ENCODE measurements around the gene NEO1.

NEO1 gene

DNA sequence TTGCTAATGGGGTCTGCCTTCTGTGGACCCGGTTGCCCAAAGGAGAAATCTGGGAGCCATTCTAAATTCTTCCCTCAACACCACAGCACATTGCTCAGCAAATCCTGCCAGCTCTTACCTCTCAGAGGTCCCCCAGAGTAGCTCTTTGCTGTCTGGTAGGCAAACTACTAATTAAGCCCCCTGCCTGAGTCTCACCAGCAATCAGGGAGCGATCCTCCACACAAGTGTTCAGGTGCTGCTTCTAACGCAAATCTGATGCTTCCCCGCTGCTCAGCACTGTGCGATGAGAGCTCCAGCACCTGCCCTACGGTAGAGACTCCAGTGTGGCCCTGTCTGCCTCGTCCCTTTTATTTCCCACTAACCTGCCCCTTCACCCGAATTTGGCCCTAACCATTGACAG lies 256.0 kb downstream of the NEO1 start:
- no peak for DNase-seq (ENCODE audit: low read depth)

DNA sequence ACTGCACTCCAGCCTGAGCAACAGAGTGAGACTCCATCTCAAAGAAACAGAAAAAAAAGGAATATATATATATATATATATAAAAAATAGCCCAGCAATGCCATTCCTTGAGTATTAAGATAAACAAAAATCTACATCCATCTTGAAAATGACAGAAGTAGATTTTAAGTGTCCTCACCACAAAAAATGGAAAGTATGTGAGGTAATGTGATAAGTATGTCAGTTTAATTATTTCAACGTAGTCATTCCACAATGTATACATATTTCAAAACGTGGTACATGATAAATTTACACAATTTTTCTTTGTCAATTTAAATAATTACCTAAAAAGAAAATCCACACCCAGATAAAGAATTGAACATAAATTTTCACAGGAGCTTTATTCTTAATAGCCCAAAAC lies 261.6 kb downstream of the NEO1 start:
- peak; percentile 7 for DNase-seq (ENCODE audit: low read depth)

DNA sequence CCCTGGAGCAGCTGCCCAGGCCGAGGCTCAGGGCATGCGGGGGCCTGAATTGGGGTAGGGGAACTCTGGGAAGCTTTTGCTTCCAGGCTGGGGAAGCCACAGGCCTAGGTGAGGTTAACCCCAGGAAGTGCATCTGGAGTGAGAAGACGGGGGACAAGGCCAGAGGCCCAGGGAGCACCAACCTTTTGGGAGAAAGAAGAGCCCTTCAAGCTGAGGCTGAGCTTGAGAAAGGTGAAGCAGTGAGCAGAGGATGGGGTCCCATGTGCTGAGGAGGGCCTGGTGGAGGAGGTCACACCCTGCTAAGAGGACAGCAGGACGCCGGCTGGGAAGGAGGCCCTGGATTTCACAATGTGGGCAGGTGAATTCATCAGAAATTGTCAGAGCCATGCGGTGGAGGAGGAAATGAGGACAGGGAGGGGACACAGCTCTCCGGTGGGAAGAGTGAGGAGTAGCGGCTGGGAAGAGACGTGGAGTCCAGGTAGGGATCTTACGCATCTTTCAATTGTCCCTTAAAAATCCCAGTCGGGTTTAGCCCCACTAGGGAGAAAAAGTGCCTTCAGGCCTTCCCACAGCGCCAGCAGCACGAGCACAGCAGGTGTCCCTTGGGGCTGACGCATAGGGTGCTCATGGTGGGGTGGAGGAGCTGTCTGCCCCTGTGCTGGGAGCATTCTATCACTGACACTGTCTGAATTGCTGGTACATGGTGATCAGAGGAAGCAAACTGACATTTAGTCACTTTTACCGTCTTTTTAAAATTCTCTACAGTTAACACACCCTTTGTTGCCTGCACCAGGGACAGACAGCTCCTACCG lies 265.6 kb downstream of the NEO1 start:
- DNase-seq (ENCODE audit: low read depth) = no peak

DNA sequence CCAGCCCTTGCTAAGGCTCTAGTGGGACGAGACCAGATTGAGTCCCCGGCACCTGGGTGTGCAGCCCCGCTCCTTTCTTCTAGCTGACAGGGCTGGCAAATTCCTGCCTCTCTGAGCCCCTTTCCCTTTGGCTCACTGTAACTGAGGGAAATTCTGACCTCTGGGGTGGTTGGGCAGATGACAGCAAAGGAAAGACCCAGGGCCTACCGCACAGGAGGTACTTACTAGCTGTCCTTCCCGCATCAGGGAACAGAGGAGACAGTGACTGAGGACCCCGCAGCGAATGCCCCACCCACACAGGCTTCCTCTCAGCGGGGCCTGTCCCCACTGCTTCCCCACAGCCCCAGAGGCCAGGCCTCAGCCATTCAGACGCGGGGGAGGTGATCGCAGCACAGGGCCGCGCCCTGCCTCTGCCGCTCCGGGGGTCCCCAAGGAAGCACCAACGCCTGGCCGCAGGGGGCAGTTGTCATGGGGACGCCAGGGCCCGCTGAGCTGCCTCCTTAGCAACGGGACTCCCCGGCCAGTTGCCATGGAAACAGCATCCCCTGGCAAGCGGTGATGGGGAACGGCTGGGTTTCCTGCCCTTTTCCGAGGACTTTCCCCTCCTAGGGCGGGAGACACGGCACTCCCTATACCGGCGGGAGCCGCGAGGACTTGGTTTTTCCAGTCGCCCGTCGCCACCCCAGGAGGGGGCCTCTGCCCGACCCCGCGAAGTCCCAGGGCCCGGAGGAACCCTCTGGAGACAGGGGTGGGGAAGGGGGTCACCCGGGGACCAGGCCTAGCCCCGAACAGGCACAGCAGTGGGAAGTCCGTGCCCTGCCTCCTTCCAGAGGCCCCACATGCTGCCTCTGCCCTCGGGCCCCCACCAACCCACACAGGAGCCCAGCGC lies 266.4 kb downstream of the NEO1 start:
- DNase-seq (ENCODE audit: low read depth) = no peak

DNA sequence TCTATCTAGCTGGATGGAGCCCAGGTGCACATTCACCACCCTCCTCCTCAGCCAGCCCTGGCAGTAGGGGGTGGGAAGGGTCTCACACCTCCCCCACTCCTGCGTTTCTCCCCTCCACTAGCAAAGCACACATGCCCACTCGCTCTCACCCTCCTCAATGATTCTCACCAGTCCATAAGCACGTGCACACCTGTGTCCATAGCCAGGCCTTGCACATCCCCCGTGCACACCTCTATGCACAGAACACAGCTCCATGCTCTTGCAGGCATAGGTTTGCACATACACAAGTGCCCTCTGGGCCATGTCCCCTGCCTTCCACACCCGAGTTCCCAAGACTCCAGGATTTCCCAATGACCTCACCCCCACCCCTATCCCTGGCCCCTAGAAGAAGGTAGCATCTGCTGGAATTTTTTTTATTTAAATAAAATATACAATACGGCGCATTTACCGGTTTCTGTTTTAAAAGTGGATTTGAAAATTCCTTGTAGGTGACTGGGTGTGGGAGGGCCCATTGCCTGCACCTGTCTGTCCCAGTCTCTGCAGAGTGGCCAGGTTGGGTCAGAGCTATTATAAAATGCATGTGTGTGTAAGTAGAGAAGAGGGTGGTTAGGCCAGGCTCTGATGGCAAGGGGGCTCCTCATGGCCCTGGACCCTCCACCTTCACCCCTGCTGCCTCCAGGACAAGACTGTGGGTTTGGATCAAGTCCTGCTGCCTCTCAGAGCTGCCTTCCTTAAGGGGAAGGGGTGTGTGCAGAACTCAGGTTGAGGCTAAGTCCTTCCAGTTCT lies 267.4 kb downstream of the NEO1 start:
- DNase-seq (ENCODE audit: low read depth) = no peak

DNA sequence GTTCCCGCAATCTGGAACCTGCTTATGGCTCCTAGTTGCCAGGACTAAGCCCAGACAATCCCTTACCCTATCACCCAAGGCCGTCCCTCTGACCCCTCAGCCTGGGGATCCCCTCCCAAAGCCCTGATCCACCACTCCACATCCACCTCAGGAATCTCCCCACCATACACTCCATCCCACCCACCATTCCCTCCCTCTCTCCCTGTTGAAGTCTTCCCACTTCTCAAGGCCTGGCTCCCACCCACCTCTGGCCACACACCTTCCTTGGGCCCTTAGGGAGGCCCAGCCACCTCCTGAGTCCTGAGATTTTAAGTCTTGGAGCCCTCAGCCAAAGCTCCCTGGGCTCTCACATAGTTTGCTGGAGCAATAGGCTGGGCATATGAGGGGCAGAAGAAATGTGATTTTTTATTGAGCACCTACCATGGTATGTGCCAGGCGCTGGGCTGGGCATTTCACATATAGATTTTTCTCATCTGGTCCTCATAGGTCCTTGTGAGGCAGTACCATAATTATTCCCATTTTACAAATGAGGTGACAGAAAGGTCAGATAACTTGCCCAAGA lies 268.4 kb downstream of the NEO1 start:
- no peak for DNase-seq (ENCODE audit: low read depth)

DNA sequence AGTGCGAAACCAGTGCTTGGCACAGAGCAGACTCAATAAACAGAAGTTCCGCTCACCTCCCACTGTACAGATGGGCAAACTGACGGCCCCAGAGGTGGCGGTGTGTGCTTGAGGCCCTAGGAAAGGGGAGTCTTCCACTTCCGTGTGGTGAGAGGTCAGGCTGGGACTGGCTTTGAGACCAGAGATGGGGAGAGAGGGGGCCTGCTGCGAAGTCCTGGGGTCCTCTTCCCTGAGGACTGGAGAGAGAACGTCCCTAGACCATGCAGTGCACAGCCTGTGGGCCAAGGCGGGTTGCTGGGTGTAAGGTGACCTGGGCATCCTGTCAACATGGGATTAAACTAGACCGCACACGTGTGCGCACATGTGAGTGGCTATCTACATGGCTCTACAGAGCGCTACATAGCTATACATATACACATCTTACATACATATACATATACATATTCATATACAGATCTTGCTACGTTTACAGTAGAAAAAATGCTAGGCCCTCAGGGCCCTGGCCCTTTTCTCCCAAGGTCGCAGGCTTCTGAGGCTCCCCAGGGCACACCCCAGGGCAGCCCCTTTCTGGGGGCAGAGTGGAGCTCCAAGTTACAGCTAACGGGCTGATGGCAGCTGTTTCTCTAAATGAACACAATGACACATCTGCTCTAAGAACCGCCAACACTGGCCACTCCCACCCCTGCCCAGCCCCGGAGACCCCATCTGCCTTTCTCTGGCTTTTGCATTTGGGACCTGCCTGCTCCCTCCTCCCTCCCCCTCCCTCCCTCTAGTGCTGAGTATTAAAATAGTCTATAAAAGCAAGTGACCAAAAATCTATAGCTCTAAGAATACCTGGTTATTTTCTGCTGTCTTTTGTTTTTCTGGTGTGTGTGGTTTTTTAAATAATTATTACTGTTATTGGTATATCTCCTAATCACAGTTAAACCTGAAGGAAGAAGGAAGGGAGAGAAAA lies 269.5 kb downstream of the NEO1 start:
- DNase-seq (ENCODE audit: low read depth) = no peak

DNA sequence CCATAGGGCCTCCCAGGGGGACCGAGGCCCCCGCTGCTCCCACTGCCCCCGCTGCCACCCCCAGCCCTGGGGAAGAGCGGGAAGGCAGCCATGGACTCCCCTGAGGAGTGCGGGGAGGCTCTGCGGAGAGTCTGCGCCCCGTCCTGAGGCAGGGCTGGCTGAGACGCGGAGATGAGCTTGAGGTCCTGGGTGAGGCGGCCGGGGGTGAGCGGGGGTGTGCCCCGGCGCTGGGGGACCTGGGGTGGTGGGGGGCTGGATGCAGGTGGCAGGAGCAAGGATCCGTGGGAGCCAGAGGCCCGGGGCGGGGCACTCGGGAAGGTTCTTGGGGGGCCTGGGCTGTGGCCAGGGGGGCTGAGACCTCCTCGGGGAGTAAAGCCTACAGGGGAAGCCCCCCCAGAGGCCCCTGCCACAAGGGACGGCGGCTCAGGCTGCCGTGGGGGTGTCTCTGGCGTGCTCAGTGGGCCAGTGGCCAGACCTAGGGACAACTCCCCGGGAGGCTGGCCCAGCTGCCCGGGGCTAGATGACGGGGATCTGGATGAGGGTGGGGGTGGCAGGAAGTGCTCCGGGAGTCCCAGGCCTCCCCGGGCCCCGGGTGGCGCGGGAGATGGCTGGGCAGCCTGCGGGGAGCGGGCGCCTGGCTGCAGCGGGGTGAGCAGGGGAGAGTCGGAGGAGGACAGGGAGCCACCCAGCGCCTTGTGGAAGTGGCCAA lies 270.6 kb downstream of the NEO1 start:
- no peak for DNase-seq (ENCODE audit: low read depth)

DNA sequence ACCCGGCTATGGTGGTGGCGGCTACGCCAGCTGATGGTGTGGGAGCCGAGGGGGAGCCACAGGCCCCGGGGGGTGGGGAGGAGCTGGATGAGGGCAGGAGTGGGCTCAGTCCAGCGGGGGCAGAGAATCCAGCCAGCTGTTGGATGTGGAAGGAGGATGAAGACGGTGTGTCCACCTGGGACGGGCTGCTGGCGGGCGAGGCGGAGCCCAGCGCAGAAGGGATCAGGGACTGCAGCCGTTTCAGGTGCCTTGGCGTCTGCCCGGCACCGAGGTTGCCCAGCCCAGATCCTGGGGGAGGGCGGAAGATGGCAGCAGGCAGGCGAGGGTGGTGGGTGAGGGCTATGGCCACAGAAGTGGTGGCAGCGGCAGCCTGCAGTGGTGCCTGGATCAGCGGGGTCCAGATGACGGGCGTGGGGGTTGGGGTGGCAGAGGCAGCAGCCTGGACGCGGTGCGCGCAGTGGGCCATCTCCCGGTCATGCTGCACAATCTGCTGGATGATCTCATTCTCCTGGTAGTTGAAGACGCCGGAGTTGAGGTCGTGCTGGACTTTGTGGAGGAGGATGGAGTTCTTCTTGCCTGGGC lies 271.2 kb downstream of the NEO1 start:
- DNase-seq (ENCODE audit: low read depth) = no peak

DNA sequence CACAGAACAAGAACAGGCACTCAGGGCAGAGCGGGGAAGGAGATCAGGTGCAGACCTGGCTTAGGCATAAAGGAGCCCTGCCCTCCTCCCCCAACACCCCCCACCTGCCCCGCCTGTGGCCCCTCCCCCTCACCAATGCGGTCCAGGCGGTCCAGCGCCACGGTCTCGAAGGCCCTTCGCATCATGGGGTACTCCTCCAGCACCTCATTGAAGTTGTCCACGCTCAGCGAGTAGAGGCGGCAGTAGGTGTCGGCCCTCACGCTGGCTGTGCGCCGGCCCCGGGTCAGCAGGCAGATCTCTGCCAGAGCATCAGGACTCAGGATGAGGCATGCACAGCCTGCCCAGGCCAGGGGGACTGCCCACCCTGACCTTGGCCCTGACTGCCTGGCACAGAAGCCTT lies 271.7 kb downstream of the NEO1 start:
- no peak for DNase-seq (ENCODE audit: low read depth)

DNA sequence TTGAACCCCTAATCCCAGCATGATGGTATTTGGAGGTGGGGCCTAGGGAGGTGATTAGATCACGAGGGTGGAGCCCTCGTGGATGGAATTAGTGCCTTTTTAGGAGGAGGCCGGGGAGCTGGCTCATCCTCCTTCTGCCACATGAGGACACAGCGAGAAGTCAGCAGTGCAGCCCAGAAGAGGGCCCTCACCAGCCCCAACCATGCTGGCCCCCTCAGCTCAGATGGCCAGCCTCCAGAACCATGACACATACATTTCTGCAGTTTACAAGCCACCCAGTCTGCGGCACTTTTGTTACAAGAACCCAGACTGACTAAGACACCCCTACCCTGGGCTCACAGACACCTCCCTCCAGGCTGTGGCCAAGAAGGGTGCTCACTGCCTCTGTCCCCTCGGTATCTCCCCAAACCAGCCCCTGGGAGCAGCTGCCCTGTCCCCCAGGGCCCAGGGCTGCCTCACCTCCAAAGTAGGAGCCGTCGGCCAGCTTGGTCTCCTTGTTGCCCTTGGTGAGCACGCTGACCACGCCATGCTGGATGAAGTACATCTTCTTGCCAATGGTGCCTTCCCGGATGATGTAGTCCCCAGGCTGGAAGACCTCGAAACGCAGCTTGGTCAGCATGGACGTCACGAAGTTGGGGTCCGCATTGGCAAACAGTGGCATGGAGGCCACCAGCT lies 272.4 kb downstream of the NEO1 start:
- DNase-seq (ENCODE audit: low read depth) = no peak

DNA sequence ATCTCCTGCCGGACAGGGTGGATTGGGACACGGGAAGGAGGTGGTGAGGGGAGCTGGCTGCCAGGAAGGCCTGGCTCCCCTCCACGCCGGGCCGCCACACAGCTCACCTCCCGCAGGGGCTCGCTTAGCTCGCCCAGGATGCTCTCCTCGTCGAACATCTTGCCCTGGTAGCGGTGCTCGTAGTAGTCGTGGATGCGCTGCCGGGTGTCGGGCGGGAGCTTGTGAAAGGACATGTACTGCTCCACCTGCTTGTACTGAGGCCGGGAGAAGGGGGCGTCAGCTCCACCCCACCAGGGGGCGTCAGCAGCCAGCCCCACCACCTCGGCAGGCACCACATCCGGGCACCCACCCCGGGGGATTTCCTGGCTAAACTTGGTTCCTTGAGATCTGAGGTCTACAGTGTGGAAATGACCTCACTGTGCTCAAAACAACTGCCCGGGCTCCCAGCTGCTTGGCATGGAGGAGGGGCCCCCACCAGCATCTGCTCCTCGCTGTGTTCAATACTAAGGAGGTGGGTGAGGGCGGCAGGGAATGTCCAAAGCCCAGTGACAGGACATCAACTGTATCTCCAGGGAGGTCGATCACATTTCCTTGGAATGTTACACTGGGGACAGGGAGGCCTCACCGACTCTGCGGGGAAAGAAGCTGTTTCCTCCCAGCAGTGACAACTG lies 273.1 kb downstream of the NEO1 start:
- DNase-seq (ENCODE audit: low read depth) = no peak

DNA sequence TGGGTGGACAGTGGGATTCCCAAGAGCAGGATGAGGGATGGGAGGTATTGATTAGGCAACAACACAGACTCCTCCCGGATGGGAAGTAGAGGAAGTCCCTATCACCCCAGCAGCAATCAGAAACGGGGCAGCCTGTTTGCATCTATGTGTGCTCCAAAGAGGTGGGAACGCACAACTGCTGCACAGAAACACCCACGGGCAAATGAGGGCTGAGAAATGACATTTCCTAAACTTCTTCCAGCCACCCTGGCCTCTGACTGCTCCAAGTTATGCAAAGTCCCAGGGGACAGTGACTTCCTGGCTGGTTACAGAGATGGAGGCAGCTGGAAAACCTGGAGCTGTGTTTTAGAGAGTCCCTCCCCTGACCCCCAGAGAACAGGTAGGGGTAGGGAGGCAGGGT lies 273.9 kb downstream of the NEO1 start:
- no peak for DNase-seq (ENCODE audit: low read depth)

DNA sequence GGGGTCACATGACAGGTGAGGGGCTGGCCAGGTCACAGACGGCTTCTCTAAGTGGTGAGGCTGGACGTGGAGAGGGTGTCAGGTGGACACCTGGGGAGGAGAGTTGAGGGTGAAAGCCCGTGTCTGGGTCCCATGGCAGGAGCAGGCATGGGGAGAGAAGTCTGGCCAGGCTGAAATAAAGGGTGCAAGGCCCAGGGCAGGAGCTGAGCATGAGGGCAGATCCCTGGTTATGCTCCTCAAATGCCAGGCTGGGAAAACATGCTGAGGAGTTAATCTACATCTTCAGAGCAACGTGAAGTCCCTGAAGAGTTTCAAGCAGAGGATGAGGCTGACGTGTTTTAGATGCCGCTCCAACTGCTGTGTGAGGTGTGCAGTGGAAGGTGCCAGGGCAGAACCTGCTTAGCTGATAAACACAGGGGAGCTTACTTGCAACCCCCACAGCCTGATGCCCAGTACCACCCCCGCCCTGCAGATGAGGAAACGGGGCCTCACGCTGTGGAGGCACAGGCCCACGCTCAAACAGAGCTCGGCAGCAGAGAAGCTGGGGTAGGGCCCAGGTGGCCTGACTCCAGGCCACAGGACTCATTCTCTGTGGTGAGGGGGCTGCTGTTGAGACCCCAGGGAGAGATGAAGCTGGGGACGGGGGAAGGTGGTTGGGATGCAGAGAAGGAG lies 276.0 kb downstream of the NEO1 start:
- no peak for DNase-seq (ENCODE audit: low read depth)

DNA sequence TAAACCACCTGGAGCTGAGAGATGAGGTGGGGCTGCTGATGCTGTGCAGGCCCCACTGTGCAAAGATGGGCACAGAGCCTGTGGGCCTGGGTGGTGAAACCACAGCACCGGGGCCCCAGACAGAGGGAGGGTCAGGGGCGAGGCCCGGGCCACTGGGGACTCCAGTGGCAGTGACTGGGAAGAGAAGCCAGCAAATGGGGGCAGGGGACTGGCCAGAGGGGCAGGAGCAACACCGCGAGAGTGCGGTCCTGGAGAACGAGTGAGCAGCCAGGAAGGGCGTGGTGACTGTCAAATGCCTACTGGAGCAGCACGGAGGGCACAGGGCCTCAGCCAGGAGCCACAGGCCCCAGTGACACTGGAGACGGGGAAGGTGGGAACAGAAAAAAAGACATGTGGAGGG lies 276.7 kb downstream of the NEO1 start:
- no peak for DNase-seq (ENCODE audit: low read depth)

DNA sequence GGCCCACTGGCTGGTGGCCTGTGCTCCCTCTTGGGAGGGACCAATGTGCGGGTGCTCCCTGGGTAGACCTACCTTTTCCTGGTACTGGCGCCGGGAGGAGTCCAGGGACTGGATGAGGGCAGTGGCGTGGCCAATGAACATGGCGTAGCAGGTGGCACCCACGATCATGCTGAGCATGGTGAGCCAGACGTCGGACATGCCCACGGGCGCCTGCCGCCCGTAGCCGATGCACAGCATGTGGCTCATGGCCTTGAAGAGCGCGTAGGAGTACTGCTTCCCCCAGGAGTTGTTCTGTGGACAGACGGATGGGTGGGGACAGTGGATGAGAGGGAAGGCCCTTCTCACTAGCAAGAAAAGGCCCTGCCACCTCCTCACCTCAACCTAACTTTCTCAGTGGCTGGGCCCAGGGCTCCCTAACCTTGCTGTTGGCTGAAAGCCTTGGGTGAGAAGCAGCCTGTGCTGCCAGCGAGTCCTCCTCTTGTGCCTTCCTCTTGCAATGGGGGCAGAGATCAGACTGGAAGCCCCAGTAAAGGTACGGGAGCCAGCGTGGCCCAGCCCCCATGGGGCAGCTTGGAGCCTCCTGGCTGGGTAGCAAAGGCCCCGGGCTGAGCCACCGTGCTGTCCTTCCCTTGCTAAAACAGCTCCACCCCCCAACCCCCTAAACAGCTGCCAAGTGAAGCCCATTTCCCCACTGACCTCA lies 277.4 kb downstream of the NEO1 start:
- no peak for DNase-seq (ENCODE audit: low read depth)

DNA sequence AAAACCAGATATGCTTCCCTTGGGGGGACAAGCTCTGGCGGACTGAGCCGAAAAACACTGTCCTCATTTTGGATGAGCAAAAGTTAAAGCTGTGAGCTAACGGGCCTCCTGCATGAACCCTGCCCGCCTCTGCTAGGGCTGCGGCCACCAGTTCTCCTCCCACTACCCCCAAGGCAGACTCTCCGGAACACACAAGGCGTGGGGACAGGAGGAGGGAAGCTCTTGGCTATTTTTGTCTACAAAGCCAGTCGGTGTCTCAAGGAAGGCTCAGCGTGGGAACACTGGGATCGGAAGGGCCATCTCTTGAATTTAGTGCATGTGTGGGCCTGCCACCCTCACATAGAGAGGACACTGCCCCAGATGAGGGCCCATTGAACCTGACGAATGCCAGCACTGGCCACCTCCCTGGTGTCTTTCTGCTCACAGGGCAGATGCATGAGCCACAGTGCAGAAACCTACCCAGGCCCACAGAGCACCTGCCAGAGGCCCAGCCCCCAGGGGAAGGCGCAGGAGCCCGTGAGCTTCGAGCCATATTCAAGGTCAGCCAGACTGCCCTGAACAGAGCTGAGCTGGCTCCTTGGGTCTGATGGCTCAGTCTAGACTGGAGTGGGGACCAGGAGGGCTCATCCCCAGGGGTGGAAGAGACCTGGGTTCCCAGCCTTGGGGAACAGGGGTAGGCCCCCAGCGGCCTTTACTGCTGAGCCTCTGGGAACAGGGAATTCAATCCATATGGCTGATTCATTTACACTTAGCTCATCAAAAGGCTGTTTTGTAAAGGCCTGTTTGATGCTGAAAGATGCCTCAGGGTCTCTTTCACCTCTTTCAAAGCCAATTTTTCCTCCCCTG lies 278.2 kb downstream of the NEO1 start:
- no peak for DNase-seq (ENCODE audit: low read depth)
